H1 (cell line): ENCODE data around the gene MOB1B. TPM values are rescaled to one million over a fixed set of nuclear protein-coding genes. Genes with fewer than 3 reads are reported as not detected.

ENCODE experiments used
- CTCF ChIA-PET: fragments of 300-600 bp; sonication (Branson Sonifier 250); formaldehyde crosslinking; loops from one replicate; lab custom pipeline; 2021; ENCODE audit not compliant: partially characterized antibody; lab: Charles Lee
- POLR2A ChIA-PET: fragments of 300-600 bp; sonication (Branson Sonifier 250); formaldehyde crosslinking; loops from one replicate; lab custom pipeline; 2021; ENCODE audit warnings: inconsistent platforms; ENCODE audit not compliant: partially characterized antibody; lab: Charles Lee
- DNase-seq, 2 experiments: peaks; one replicate each; pipeline versions ENCODE4 v3.0.0 to v3.0.0-alpha.2; 2010 to 2022; ENCODE audit warnings: low spot score in 2 of 2, low read depth in 1 of 2, mixed read lengths in 1 of 2
- FAIRE-seq: peaks from 2 replicates; lab custom pipeline; 2011; peaks lifted over from hg19 to GRCh38; lab: Jason Lieb, UNC
- H2AFZ ChIP-seq: 2 replicates; pipeline ENCODE4 v1.8.1; 2012; ENCODE audit warnings: low read length, inconsistent platforms
- H2AK5ac ChIP-seq: 2 replicates; pipeline ENCODE4 v1.6.1; 2013; ENCODE audit warnings: low read depth, low read length
- H2BK120ac ChIP-seq: replicated peaks from 2 replicates; pipeline ENCODE3; 2013; ENCODE audit warnings: low read depth, low read length, inconsistent platforms
- H2BK12ac ChIP-seq: 2 replicates; pipeline ENCODE4 v1.6.1; 2013; ENCODE audit warnings: low read depth, low read length
- H2BK15ac ChIP-seq: 2 replicates; pipeline ENCODE4 v1.6.1; 2013; ENCODE audit warnings: low read length
- H2BK20ac ChIP-seq: 2 replicates; pipeline ENCODE4 v1.6.1; 2013; ENCODE audit warnings: low read length
- H2BK5ac ChIP-seq: 2 replicates; pipeline ENCODE4 v1.6.1; 2013; ENCODE audit warnings: low read depth, low read length
- H3K14ac ChIP-seq: 2 replicates; pipeline ENCODE4 v1.6.1; 2013; ENCODE audit warnings: inconsistent platforms; ENCODE audit not compliant: insufficient read length
- H3K18ac ChIP-seq: 2 replicates; pipeline ENCODE4 v1.6.1; 2013; ENCODE audit warnings: low read length; ENCODE audit errors: extremely low read depth
- H3K23ac ChIP-seq: 2 replicates; pipeline ENCODE4 v1.6.1; 2013; ENCODE audit warnings: inconsistent platforms; ENCODE audit not compliant: insufficient read length
- H3K23me2 ChIP-seq: 2 replicates; pipeline ENCODE4 v1.6.1; 2013; ENCODE audit warnings: low read depth, low read length
- H3K27ac ChIP-seq: 2 replicates; pipeline ENCODE4 v1.6.1; 2011; ENCODE audit warnings: low read depth, low read length, inconsistent platforms
- H3K27me3 ChIP-seq, 4 experiments: replicated peaks in 1 of 4; 1 replicate in 1 of 4; 2 replicates in 3 of 4; pipeline versions ENCODE4 v1.6.1 to v1.8.1; 2011 to 2013; ENCODE audit warnings: low read length in 3 of 4, mild to moderate bottlenecking in 3 of 4, inconsistent platforms in 2 of 4, mixed read lengths in 2 of 4, moderate library complexity in 1 of 4; ENCODE audit not compliant: control insufficient read depth in 3 of 4, insufficient read depth in 3 of 4; ENCODE audit errors: extremely low read depth in 1 of 4
- H3K36me3 ChIP-seq, 4 experiments: 2 replicates each; pipeline versions ENCODE4 v1.6.1 to v1.8.1; 2011 to 2013; ENCODE audit warnings: mild to moderate bottlenecking in 4 of 4, low read length in 3 of 4, moderate library complexity in 2 of 4, control low read depth in 1 of 4, inconsistent platforms in 1 of 4; ENCODE audit not compliant: insufficient read depth in 4 of 4, control insufficient read depth in 2 of 4
- H3K4ac ChIP-seq: replicated peaks from 2 replicates; pipeline ENCODE3; 2013; ENCODE audit warnings: low read length, low read depth, mixed read lengths, inconsistent platforms; ENCODE audit not compliant: insufficient read length
- H3K4me1 ChIP-seq, 4 experiments: replicated peaks in 1 of 4; 1 replicate in 1 of 4; 2 replicates in 3 of 4; pipeline versions ENCODE4 v1.6.1 to v1.8.1; 2011 to 2013; ENCODE audit warnings: low read length in 3 of 4, inconsistent platforms in 2 of 4, mixed read lengths in 1 of 4; ENCODE audit not compliant: insufficient read depth in 4 of 4, control insufficient read depth in 3 of 4
- H3K4me2 ChIP-seq, 2 experiments: 2 replicates each; pipeline versions ENCODE4 v1.6.1 to v1.8.1; 2011 to 2013; ENCODE audit warnings: low read depth in 2 of 2, low read length in 2 of 2, control low read depth in 1 of 2, inconsistent platforms in 1 of 2, mild to moderate bottlenecking in 1 of 2; ENCODE audit not compliant: insufficient read depth in 1 of 2
- H3K4me3 ChIP-seq, 4 experiments: fragments of 200-600, 300-600 bp in 1 of 4; sonication (generic), shearing (Covaris generic), sonication (Bioruptor Twin) in 1 of 4; 2 replicates each; pipeline versions ENCODE4 v1.5.1 to v1.8.1; 2011 to 2016; ENCODE audit warnings: low read length in 4 of 4, low read depth in 3 of 4, control low read depth in 2 of 4, inconsistent platforms in 2 of 4, mild to moderate bottlenecking in 2 of 4, mixed read lengths in 1 of 4, moderate library complexity in 1 of 4; ENCODE audit not compliant: insufficient read depth in 2 of 4; ENCODE audit errors: extremely low read depth in 1 of 4
- H3K56ac ChIP-seq: replicated peaks from 2 replicates; pipeline ENCODE3; 2013; ENCODE audit warnings: low read depth, mild to moderate bottlenecking, mixed read lengths, low read length, inconsistent platforms; ENCODE audit not compliant: insufficient read length
- H3K79me1 ChIP-seq: 2 replicates; pipeline ENCODE4 v1.6.1; 2013; ENCODE audit warnings: low read depth, low read length, control low read depth
- H3K79me2 ChIP-seq, 2 experiments: 2 replicates each; pipeline versions ENCODE4 v1.6.1 to v1.8.1; 2012 to 2013; ENCODE audit warnings: low read length in 2 of 2, mild to moderate bottlenecking in 2 of 2, inconsistent platforms in 1 of 2; ENCODE audit not compliant: insufficient read depth in 2 of 2, control insufficient read depth in 1 of 2
- H3K9ac ChIP-seq, 4 experiments: replicated peaks in 1 of 4; 1 replicate in 1 of 4; 2 replicates in 3 of 4; pipeline versions ENCODE4 v1.6.1 to v1.8.1; 2011 to 2013; ENCODE audit warnings: low read depth in 3 of 4, low read length in 3 of 4, control low read depth in 2 of 4, mild to moderate bottlenecking in 2 of 4, moderate library complexity in 2 of 4, inconsistent platforms in 1 of 4; ENCODE audit errors: extremely low read depth in 1 of 4
- H3K9me3 ChIP-seq, 2 experiments: 2 replicates each; pipeline versions ENCODE4 v1.6.1 to v1.8.1; 2012 to 2013; ENCODE audit warnings: mild to moderate bottlenecking in 2 of 2, moderate library complexity in 2 of 2, control low read depth in 1 of 2, inconsistent platforms in 1 of 2, low read depth in 1 of 2, low read length in 1 of 2, mixed read lengths in 1 of 2; ENCODE audit not compliant: insufficient read depth in 2 of 2
- H4K20me1 ChIP-seq, 2 experiments: replicated peaks in 1 of 2; 2 replicates each; pipeline versions ENCODE3 to v1.8.1; 2011 to 2013; ENCODE audit warnings: inconsistent platforms in 2 of 2, low read length in 2 of 2, mild to moderate bottlenecking in 1 of 2; ENCODE audit not compliant: insufficient read depth in 2 of 2, control insufficient read depth in 1 of 2
- H4K5ac ChIP-seq: 2 replicates; pipeline ENCODE4 v1.6.1; 2013; ENCODE audit warnings: low read length, low read depth, mixed read lengths, inconsistent platforms; ENCODE audit not compliant: insufficient read length
- H4K8ac ChIP-seq: 2 replicates; pipeline ENCODE4 v1.8.0; 2013; ENCODE audit warnings: mild to moderate bottlenecking, moderate library complexity, low read length, inconsistent platforms; ENCODE audit not compliant: insufficient read depth; ENCODE audit errors: extremely low read depth
- H4K91ac ChIP-seq: replicated peaks from 2 replicates; pipeline ENCODE3; 2013; ENCODE audit warnings: low read length, mixed read lengths, inconsistent platforms; ENCODE audit not compliant: insufficient read length
- BACH1 ChIP-seq: IDR thresholded peaks from 2 replicates; pipeline ENCODE4 v1.6.1; 2012; ENCODE audit warnings: low read length, improper control_type of control experiment
- EGR1 ChIP-seq: IDR thresholded peaks from 2 replicates; pipeline ENCODE4 v1.6.1; 2011; ENCODE audit warnings: low read depth, low read length, borderline replicate concordance
- JUND ChIP-seq: IDR thresholded peaks from 2 replicates; pipeline ENCODE4 v1.6.1; 2011; ENCODE audit warnings: mild to moderate bottlenecking, improper control_type of control experiment, low read length
- MAFK ChIP-seq: IDR thresholded peaks from 2 replicates; pipeline ENCODE4 v1.6.1; 2012; ENCODE audit warnings: low read depth, mild to moderate bottlenecking, improper control_type of control experiment, low read length
- PHF8 ChIP-seq: fragments of 200-600 bp; sonication (generic); conservative IDR thresholded peaks from 2 replicates; pipeline ENCODE4 v1.7.1; 2012; ENCODE audit warnings: low read depth, mild to moderate bottlenecking, inconsistent platforms, low read length, moderate library complexity
- POU5F1 ChIP-seq: IDR thresholded peaks from 2 replicates; pipeline ENCODE4 v1.6.1; 2011; ENCODE audit warnings: low read depth, mild to moderate bottlenecking, low read length, moderate library complexity
- SRF ChIP-seq: IDR thresholded peaks from 2 replicates; pipeline ENCODE4 v1.6.1; 2011; ENCODE audit warnings: mild to moderate bottlenecking, low read depth, low read length, moderate library complexity
- TBP ChIP-seq: IDR thresholded peaks from 2 replicates; pipeline ENCODE4 v1.6.1; 2011; ENCODE audit warnings: low read depth, low read length, improper control_type of control experiment
- WGBS, 2 experiments: shearing (Covaris generic) in 1 of 2; methylation state at CpG; one replicate each; pipeline versions ENCODE4 v1.1.6 to v1.1.7; 2013 to 2015; ENCODE audit warnings: low lambda C conversion rate in 2 of 2, mixed read lengths in 2 of 2, inconsistent platforms in 1 of 2, low coverage in 1 of 2, missing lambda C conversion rate in 1 of 2; ENCODE audit not compliant: insufficient replicate concordance in 2 of 2, insufficient coverage in 1 of 2, insufficient read length in 1 of 2; ENCODE audit errors: extremely low coverage in 1 of 2, missing lambda C conversion rate in 1 of 2; 5-methylcytosine and 5-hydroxymethylcytosine counted together
- polyA plus RNA-seq, 7 experiments: library from polyadenylated mRNA; depleted of rRNA in 3 of 7; stranded (reverse) in 5 of 7; unstranded in 2 of 7; fragments of >200 nt in 5 of 7; fragments of 200-250 nt in 2 of 7; gene quantifications; 1 replicate in 5 of 7; 2 replicates in 1 of 7; 4 replicates in 1 of 7; pipeline versions ENCODE4 v1.2.1 to v1.2.3, GENCODE V29; 2011 to 2013; ENCODE audit warnings: missing spikeins in 2 of 7, mixed read lengths in 2 of 7
- total RNA-seq: library from RNA; stranded (reverse); fragmentation: NEBNext Ultra II Directional; extraction: Animal tissue kit (Norgen Biotek cat#: 25700); gene quantifications from 2 replicates; pipeline ENCODE4 v1.2.1, GENCODE V29; 2021

MOB1B gene
- total and polyA plus RNA-seq, 2 of the 8 experiments (the other 6 are each of a cell fraction or from before 2014, with no cell fraction given) = 3.8 to 33.5 TPM

- Histone ChIP-seq H4K20me1 (peaks cover 0 to 3% of the 10 kb centered on the region in 2 experiments), H4K91ac (no peak overlapping the region), H4K8ac (no peak overlapping the region), H3K27me3 (no peaks in the 10 kb centered on the region), H2BK15ac (no peak overlapping the region), H3K4me3 (no peak overlapping the region), H3K79me1 (no peaks in the 10 kb centered on the region; the same call in 1 of the 2 replicates), H3K4ac (no peak overlapping the region), H2BK12ac (no peak overlapping the region), H2BK20ac (no peak overlapping the region), H2BK120ac (no peak overlapping the region), H3K4me2 (no peak overlapping the region), H3K23me2 (no peaks in the 10 kb centered on the region), H2BK5ac (no peak overlapping the region), H2AK5ac (no peak overlapping the region), H2AFZ (no peak overlapping the region), H4K5ac (no peak overlapping the region), H3K4me1 (peaks cover 0 to 11% (median 7%) of the 10 kb centered on the region in 4 experiments; a peak in 6 of 7 replicates), H3K23ac (no peak overlapping the region), H3K14ac (no peak overlapping the region), H3K9me3 (peaks cover 0 to 2% of the 10 kb centered on the region in 2 experiments; a peak in 1 of 4 replicates), H3K56ac (no peak overlapping the region), H3K9ac (no peak overlapping the region), H3K79me2 (peaks cover 0 to 61% of the 10 kb centered on the region in 2 experiments; a peak in 3 of 4 replicates), H3K36me3 (peaks cover 0 to 7% (median 0%) of the 10 kb centered on the region in 4 experiments; a peak in 3 of 8 replicates), H3K27ac (no peak overlapping the region), H3K18ac (no peak overlapping the region)
- no peak for DNase-seq
- ChIA-PET POLR2A (interaction anchor here (4.9 kb wide), 1 partner anchor 15 kb away, joined by 22 read pairs; the partner anchor contains the start of gene DCK), CTCF (interaction anchor here (0.5 to 4.4 kb wide), 8 partner anchors 10 to 180 kb away, joined by 3 to 40 read pairs (median 3); partner anchors contain the start of gene DCK)
- WGBS, 2 experiments = 90% methylated on average over 2 of the region's 2 CpGs; no CpG with 5 or more reads in 1 of the 2 experiments
- no peak for FAIRE-seq
- TF ChIP-seq PHF8 (no peak), MAFK (no peak), BACH1 (no peak), TBP (no peak), POU5F1 (no peak), JUND (no peak), SRF (no peak), EGR1 (no peak)
These were observed 106.0 kb downstream of the MOB1B start for GRCh38 chr4:71008196-71008595.
